ENCODE data around the gene AMMECR1.

DNA sequence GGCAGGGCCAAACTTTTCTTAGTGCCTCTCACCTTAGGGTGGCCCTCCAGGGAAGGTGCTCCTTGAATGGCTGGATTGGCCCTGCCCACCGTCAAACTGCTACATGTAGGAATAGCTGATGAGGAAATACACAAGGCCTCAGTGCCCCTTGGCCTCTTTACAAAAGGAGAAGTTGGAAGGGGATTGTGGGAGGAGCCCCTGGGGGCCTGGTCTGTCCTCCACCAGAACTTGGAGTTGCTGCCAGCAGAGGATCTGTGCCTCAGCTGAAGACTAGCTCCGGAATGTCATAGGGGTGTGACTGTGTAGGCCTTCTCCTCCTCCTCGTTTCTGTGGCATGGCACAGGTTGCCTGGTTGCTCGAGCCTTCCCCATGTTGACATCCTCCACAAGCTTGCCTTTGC is 142.7 kb downstream of the AMMECR1 start:
- TF ChIP-seq, protein P1, sequence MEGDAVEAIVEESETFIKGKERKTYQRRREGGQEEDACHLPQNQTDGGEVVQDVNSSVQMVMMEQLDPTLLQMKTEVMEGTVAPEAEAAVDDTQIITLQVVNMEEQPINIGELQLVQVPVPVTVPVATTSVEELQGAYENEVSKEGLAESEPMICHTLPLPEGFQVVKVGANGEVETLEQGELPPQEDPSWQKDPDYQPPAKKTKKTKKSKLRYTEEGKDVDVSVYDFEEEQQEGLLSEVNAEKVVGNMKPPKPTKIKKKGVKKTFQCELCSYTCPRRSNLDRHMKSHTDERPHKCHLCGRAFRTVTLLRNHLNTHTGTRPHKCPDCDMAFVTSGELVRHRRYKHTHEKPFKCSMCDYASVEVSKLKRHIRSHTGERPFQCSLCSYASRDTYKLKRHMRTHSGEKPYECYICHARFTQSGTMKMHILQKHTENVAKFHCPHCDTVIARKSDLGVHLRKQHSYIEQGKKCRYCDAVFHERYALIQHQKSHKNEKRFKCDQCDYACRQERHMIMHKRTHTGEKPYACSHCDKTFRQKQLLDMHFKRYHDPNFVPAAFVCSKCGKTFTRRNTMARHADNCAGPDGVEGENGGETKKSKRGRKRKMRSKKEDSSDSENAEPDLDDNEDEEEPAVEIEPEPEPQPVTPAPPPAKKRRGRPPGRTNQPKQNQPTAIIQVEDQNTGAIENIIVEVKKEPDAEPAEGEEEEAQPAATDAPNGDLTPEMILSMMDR (conservative IDR thresholded peaks at IDR 0.05; ENCODE audit: low read length) = no peak
- no peak for TF ChIP-seq EZH2phosphoT487 (IDR thresholded peaks at IDR 0.05; ENCODE audit: borderline replicate concordance)

Measured in Loucy (cell line).